ENCODE measurements around the gene CASZ1.

DNA sequence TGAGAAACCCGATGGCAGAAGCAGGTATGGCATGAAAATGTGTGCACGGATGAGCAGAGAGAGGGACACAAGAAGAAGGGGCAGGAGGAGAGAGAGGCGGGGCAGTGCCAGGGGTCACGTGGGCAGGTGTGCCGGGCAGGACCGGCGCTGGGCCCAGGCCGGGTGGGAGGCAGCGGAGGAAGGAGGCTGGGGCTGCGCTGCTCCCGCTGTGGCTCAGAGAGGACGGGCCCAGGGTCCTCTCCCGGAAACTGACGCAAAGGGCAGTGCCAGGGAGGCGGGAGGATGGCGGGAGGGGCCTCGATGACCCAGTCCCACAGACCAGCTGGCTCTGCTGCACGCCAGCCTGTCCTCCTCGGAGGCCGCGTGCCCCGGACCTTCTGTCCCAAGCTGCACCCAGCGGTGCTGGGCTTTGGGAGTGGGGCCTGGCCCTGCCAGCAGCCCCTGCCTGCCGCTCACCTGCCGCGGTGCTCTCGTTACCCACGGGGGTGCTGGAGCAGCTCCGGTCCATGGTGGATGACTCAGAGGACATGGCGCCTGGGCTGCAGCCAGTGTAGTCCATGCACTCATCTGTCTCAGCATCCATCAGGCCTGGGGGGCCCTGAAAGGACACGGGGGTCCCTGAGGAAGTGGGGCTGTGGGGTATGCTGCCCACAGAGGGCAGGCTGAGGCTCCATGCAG lies 153.9 kb downstream of the CASZ1 start:
- TF ChIP-seq CTCF (IDR thresholded peaks at IDR 0.05 in 2 of 3, conservative IDR thresholded peaks at IDR 0.05 in 1 of 3; ENCODE audit: control insufficient read depth in 2 of 3, extremely low read depth in 1 of 3, insufficient read depth in 1 of 3, low read depth in 3 of 3, low read length in 3 of 3) (no peak), EZH2 (IDR thresholded peaks at IDR 0.05; ENCODE audit: borderline replicate concordance, control insufficient read depth, low read depth, low read length) (no peak), CEBPB (IDR thresholded peaks at IDR 0.05; ENCODE audit: borderline replicate concordance in 1 of 2, low read depth in 2 of 2, low read length in 2 of 2) (no peak), MYC (IDR thresholded peaks at IDR 0.05; ENCODE audit: insufficient read depth, insufficient read length, insufficient replicate concordance, low read length, severe bottlenecking) (no peak), CHD4 (IDR thresholded peaks at IDR 0.05) (no peak), EP300 (IDR thresholded peaks at IDR 0.05; ENCODE audit: borderline replicate concordance in 1 of 2, control insufficient read depth in 1 of 2, low read depth in 2 of 2, low read length in 2 of 2) (no peak), SP1 (IDR thresholded peaks at IDR 0.05; ENCODE audit: low read depth, low read length) (no peak), RAD21 (IDR thresholded peaks at IDR 0.05; ENCODE audit: insufficient read depth, low read depth, low read length) (no peak), CBX5 (IDR thresholded peaks at IDR 0.05; ENCODE audit: low read depth) (no peak), ESRRA (IDR thresholded peaks at IDR 0.05; ENCODE audit: low read length) (no peak), LARP7 (IDR thresholded peaks at IDR 0.05) (no peak), ZNF592 (IDR thresholded peaks at IDR 0.05) (no peak), RFX5 (IDR thresholded peaks at IDR 0.05; ENCODE audit: low read depth, low read length) (no peak)
- TF ChIP-seq, protein P1, sequence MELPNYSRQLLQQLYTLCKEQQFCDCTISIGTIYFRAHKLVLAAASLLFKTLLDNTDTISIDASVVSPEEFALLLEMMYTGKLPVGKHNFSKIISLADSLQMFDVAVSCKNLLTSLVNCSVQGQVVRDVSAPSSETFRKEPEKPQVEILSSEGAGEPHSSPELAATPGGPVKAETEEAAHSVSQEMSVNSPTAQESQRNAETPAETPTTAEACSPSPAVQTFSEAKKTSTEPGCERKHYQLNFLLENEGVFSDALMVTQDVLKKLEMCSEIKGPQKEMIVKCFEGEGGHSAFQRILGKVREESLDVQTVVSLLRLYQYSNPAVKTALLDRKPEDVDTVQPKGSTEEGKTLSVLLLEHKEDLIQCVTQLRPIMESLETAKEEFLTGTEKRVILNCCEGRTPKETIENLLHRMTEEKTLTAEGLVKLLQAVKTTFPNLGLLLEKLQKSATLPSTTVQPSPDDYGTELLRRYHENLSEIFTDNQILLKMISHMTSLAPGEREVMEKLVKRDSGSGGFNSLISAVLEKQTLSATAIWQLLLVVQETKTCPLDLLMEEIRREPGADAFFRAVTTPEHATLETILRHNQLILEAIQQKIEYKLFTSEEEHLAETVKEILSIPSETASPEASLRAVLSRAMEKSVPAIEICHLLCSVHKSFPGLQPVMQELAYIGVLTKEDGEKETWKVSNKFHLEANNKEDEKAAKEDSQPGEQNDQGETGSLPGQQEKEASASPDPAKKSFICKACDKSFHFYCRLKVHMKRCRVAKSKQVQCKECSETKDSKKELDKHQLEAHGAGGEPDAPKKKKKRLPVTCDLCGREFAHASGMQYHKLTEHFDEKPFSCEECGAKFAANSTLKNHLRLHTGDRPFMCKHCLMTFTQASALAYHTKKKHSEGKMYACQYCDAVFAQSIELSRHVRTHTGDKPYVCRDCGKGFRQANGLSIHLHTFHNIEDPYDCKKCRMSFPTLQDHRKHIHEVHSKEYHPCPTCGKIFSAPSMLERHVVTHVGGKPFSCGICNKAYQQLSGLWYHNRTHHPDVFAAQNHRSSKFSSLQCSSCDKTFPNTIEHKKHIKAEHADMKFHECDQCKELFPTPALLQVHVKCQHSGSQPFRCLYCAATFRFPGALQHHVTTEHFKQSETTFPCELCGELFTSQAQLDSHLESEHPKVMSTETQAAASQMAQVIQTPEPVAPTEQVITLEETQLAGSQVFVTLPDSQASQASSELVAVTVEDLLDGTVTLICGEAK (IDR thresholded peaks at IDR 0.05; ENCODE audit: borderline replicate concordance), result no peak
